ENCODE measurements around the gene GPRIN2.
"Not testable (repeated sequence)": the region's sequence is repeated elsewhere in the genome, so short reads cannot be mapped to it uniquely, and the experiment has no call there.

The GPRIN2 gene

DNA sequence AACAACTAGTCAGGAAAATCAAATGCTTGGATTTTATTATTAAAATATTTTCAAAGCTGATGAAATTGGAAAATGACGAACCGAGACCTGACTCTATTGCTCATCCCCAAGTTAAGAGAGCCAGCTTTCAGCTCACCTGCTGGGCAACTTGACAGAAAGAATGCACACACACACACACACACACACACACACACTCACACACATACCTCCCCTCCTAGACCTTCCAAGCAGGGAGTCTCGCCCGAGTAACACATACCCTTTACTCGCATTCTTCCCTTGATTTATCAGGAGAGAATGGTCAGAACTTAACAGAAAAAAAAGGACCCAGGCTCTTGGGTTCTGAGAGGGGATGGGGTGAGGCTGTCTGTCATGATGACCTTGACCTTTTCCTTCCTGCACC is 19.1 kb downstream of the GPRIN2 start:
- DNase-seq (ENCODE audit: low read depth in 3 of 3) = no peak

DNA sequence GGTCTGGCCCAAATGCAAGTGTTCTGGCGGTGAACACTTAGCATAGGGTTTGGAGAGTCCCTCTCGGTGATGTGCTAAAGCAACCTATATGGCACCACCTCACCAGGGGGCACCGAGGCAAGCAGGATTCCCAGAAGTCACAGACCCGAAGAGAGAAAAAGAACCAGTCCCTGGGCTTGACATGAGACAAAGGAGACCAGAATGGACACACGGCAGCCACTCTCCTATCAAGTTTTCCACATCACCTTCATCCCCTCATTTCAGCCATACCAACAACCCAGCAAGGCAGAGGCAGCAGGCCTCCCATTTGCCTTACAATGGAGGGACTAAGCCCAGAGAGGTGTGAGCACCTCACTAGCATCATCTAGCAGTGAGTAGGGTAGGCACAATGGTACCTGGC is 19.7 kb downstream of the GPRIN2 start:
- no peak for DNase-seq (ENCODE audit: low read depth in 3 of 3)

DNA sequence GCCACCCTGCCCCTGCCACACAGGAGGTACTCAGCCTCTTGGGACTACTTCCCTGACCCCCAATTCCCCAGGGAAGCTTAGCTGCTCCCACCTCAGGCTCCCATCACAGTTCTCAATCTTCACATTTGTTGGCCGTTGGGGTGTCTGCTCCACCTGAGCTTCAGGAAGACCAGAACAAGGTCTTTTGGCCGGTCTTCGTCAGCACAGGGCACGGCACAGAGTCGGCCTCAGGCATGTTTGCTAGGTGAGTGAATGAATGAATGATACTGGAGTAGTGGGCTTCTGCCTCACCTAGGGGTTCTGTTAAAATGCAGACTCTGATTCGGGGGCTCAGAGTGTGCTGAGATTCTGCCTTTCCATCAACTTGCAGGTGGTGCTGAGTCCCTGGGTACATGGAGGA is 20.3 kb downstream of the GPRIN2 start:
- DNase-seq (ENCODE audit: low read depth in 3 of 3) = no peak

DNA sequence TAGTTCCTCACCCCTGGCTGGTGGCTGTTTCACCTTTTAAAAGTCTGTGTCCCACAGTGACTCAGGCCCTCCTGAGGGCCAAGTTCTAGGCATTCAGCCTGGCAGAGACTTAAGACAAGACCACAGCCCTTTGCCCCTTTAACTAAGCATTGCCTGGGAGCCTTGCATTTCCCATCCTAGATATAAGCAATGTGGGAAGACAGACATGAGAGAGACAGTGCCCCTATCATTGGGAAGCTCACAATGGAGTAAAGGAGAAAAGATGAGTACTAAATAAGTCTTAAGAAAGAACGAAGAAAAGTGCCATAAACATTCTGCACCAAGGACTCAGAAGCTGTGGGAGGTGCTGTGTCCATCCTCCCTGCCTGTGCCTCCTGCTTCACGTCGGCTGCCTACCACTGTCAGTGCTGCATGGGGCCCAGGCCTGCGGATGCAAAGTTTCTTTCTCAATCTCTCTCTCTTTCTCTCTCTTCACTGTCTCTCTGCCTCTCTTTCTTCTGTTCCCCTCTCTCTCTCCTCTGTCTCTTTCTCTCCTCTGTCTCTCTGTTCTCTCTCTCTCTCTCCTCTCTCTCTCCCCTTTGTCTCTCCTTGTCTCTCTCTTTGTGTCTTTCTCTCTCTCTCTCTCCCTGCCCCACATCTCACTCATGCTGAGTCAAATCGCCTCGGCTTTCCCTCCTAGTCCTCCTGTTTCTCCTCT is 21.5 kb downstream of the GPRIN2 start:
- no peak for DNase-seq (ENCODE audit: low read depth in 3 of 3)

DNA sequence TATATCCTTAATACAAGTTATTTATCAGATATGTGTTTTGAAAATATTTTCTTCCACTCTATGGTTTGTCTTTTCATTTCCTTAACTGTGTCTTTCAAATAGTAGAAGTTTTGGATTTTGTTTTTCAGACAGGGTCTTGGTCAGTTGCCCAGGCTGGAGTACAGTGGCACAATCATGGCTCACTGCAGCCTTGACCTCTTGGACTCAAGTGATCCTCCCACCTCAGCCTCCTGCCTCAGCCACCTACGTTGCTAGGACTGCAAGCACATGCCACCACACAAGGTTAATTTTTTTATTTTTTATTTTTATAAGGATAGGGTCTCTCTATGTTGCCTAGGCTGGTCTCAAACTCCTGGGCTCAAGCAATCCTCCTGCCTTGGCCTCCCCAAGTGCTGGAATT is 24.2 kb downstream of the GPRIN2 start:
- DNase-seq (ENCODE audit: low read depth in 3 of 3) = not testable (repeated sequence)

DNA sequence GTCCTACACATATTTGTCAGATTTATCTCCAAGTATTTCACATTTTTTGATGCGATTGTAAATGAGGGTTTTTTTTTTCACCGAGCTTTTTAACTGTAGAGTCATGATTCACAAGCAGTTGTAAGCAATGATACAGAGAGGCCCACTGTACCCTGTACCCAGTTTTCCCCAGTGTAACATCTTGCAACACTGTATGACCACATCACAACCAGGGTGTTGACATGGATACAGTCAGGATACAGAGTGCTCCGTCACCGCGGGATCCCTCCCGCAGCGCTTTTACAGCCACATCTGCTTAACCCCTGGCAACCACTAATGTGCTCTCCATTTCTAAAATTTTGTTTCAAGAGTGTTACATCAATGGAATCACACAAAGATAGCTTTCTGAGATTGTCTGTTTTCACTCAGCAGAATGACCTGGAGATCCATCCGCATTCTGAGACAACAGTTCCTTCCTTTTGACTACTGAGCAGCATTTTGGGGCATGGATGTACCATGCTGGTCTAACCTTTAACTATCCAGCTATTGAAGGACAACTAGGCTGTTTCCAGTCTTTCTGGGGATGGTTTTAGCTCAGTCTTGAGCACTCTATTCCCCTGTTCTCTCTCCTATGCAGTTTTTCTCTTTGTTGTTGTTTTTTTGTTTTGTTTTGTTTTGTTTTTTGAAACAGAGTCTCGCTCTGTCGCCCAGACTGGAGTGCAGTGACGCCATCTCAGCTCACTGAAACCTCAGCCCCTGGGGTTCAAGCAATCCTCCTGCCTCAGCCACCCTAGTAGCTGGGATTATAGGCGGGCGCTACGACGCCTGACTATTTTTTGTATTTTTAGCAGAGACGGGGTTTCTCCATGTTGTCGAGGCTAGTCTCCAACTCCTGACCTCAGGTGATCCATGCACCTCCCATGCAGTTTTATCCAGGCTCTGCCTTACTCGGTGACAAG is 25.9 kb downstream of the GPRIN2 start:
- DNase-seq (ENCODE audit: low read depth in 3 of 3) = no peak

DNA sequence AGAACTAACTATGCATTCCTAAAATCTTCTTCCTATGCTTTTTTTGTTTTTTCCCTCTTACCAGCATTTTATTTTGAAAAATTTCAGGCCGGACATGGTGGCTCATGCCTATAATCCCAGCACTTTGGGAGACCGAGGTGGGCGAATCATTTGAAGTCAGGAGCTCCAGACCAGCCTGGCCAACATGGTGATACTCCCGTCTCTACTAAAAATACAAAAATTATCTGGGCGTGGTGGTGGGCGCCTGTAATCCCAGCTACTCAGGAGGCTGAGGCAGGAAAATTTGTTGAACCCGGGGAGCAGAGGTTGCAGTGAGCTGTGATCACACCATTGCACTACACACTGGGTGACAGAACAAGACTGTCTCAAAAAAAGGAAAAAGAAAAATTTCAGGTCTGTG is 26.7 kb downstream of the GPRIN2 start:
- DNase-seq (ENCODE audit: low read depth in 3 of 3) = not testable (repeated sequence)

DNA sequence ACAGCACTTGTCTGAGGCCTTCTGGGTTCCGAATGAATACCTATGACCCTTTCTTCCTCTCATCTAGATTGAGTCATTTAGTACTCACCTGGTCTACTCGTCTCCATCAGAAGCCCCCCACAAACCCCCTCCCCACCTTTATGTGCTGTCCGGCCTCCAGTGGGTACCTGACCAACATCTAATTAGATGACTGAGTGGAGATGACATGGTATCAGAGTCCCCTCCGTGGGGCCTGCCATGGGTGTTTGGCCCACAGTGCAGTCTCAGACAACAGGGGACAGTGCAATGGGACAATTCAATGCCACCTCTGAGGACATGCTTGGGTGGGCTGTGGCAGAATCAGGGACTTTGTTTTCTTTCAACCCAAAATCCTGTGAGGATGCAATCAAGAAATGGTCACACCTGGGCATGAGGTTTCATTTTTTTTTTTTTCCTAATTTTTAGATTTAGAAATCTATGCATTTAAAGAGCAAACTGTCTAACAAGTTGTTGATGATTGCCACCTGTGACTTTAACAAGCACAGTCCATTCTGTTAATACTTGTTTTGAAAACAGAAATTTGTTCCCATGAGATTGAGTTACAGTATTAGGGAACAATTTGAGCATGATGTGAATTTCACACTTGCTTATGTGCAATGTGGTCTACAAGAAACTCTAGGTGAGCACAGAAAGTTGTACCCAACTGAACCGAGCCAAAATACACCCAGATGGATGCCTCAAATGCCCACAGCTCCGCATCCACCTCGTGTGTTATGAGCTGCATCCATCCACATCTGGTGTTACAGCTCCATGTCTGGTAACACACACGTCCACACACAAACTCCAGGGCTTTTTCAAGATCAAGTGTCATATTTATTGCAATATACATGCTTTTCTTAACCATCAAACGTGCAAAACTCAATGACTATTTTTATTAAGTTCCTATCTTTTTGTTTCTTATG is 27.5 kb downstream of the GPRIN2 start:
- no peak for DNase-seq (ENCODE audit: low read depth in 3 of 3)

DNA sequence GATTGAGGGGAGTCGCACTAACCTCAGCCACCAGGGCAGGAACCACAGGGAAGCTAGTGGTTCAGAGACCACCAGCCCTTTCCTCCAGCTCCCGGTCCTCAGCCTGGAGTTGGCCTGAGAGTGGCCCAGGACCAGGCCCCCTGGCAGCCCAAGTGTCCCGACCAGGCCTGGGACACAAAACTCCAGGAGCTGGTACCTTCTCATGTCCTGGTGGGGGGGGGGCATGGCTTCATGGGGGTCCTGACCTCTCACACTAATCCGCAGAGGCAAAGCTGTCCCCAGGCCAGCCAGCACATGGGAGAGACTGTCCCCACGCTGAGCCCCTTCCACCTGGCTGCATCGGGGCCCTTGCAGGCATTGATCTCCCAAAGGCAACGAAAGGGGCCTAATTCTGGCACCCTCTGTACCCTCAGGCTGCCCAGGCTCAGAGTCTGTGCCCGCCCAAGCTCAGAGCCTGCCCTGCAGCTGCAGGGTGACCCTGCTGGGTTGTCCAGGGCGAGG is 28.2 kb downstream of the GPRIN2 start:
- no peak for DNase-seq (ENCODE audit: low read depth in 3 of 3)

DNA sequence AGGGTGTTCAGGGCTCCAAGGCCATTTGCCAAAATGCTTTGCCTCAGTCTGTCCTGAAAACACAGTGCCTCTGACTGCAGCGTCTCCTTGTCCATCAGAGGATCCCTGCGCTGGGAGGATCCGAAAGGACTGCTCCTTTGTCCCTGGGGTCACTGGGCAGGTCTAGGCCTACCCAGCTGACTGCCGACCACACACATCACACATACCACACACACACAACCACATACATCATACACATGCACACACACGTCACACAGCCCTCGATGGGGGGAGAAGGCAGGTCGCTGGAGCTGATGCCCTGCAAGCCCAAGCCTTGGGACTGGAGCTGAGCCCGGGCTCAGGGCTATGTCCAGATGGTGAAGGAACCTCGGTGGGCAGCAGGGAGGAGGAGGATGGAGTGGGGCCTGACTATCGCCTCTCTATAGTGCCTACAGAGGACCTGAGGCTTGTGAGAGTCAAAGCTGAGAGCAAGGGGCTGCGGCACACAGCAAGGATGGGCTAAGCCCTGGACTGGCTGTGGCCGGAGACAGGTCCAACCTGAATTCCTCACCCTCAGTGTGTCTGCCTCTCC is 29.1 kb downstream of the GPRIN2 start:
- no peak for DNase-seq (ENCODE audit: low read depth in 3 of 3)

DNA sequence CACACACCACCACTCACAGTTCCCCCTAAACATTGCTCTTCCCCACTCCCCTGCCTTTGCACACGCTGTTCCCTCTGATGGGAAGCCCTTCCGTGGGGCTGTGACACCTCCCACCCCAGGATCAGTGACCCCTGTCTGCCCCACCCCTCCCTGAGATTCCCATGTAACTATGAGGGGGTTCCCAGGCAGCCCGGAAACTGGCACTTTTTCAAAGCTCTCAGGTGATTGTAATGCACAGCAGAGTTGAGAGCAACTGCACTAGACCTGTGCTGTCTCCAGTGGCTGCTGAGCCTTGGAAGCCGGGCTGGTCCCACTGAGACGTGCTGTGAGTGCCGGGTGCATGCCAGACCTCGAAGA is 29.8 kb downstream of the GPRIN2 start:
- DNase-seq (ENCODE audit: low read depth in 3 of 3) = no peak

DNA sequence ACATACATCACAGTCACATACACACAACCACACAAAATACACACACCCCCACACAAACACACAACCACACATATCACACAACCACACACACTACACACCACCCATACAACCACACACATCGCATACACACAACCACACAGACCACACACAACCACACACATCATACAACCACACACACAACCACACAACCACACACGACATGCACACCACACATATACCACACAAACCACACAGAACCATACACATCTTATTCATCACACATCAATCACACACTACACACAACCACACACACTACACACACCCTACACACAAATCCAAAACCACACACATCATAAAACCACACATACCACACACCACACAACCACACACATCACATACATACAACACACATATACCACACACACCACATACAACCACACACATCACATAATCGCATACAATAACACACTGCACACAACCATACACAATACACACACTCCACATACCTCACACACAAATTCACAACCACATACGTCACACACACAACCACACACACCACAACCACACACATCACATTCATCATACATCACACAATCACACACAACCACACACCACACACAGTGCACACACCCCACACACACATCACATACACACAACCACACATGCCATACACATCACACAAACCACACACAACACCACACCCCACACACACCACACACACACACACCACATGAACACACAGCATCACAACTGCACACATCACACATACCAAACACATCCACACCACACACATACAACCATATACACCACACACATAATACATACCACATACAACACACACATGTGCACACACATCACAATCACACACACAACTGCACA is 30.4 kb downstream of the GPRIN2 start:
- DNase-seq (ENCODE audit: low read depth in 3 of 3) = no peak

DNA sequence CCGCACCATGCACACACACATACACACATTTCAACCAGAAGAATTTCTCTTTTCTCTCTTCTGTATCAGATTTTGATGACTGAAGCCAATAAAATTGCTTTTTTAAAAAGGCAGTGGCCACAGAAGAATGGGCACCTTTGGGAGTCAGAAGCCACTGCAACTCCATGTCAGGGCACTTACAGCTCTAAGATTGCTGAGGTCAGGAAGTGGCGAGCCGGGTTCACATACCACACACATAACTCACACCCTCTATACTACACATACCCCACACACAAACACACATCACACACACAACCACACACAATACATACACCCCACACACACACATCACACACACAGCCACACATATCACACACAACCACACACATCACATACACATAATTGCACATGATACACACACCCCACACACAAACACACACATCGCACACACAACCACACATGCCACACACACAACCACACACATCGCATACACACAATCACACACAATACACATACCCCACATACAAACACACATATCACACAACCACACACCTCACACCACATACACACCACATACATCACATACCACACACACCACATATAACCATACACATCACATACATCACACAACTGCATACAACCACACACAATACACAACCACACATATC is 31.2 kb downstream of the GPRIN2 start:
- no peak for DNase-seq (ENCODE audit: low read depth in 3 of 3)

DNA sequence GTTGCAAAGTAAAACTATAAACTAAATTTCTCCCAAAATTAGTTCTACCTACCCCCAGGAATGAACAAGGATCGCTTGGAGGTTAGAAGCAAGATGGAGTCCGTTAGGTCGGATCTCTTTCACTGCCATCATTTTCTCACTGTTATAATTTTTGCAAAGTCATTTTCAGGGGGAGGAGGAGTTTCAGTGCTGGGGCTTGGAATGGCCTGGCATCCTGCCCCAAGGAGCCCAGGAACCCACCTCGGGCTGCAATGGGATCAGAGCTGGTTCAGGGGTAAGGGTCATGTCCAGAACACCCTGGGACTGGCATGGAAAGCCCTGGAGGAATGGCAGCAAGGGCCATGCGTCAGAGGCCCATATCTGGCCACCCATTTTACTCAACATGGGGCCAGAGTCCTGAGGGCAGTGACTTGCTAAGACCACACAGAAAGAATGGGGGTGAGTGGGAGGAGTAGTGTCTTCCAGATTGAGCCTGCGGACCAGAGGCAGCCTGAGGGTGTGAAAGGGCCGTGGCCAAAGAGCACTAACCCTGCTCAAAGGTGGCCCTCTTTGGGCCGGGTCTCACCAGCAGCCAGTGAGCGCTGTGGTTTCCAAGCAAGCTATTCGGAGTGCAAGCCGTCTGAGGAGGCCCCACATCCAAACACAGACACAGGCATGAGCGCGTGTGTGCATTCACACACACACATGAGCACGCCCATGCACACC is 31.8 kb downstream of the GPRIN2 start:
- DNase-seq (ENCODE audit: low read depth in 3 of 3) = no peak

DNA sequence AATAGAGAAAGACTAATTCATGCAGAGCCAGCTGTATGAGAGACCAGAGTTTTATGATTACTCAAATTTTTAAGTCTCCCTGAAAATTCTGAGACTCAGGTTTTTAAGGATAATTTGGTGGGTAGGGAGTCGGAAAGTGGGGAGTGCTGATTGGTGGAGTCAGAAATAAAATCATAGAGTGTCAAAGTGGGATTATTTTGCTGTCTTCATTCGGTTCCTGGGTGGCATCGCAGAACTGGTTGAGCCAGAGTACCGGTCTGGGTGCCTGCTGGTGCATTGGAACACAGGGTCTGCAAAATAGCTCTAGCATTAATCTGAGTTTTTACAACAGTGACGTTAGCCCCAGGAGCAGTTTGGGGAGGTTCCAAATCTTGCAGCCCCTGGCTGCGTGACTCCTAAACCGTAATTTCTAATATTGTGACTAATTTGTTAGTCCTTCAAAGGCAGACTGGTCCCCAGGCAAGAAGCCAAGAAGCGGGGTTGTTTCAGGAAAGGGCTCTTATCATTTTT is 32.4 kb downstream of the GPRIN2 start:
- no peak for DNase-seq (ENCODE audit: low read depth in 3 of 3)

DNA sequence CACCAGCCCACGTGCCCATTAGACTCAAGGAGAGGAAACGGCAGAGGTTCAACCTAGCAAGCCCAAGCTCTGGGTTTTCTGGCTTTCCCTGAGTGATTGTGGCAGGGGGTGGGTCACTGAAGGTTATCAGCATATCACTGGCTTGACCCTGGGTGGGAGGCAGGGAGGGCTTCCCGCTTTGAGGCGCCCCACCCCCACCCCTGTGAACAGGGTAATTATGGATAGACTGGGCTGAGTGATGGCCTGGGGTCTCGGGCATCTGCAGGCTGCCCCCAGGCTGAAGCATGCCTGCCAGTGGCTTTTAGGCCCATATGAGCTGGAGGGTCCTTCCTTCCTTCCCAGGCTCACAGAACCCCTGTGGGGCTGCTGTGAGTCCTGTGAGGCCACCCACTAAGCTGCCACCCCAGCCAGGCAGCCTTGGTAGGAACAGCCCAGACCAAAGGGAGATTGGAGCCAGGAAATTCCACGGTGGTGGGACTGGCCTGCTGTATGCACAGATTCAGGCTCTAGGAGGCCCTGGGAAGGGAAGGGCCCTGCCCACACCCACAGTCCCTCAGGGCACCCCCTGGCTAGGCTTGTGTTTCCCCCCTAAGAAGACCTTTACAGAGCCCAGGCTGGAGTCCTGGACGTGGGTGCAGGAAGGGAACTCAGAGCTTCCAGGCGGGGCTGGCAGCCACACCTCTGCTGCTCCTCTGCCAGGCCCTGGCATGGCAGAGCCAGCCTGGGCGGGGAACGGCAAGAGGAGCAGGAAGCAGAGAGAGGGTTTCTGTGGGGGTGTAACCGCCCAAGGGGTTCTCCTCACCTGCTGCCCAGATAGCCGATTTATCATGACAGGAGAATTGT is 33.1 kb downstream of the GPRIN2 start:
- no peak for DNase-seq (ENCODE audit: low read depth in 3 of 3)

DNA sequence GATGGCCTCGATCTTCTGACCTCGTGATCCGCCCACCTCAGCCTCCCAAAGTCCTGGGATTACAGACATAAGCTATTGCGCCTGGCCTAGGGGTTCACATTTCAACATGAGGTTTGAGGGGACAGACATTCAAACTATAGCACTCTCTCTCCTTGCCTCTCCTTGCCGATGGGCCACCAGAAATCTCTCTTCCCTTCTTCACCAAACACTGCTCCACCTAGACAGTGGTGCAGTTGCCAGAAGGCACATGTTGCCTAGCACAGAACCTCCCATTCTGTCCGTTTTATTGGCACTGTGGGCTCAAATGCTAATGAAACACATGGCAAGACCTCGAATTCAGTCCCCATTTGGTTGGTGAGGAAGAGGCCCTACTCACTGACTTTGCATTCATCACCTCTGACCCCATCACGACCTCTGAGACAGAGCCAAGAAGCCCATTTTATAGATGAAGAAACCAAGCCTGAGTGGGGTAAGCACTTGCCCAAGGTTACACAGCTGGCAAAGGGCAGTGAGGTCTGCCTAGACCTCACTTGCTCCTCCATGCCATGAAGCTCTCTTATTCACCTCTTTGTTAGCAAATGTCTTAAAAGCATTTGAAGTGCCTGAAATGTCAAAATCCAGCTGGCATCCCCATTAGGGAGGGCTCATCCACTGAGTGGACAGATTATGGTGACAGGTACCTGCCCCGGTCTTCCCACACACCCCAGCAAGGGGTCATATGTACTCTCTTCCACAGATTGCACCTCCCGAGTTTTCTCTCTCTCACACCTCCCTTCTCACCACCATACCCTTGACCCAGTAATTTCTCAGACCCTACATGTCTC is 34.0 kb downstream of the GPRIN2 start:
- no peak for DNase-seq (ENCODE audit: low read depth in 3 of 3)
